Keratinocyte (primary cell): ENCODE measurements around the gene RAB1B. TPM values are rescaled to one million over a fixed set of nuclear protein-coding genes. Genes with fewer than 3 reads are reported as not detected.

Source experiments
- DNase-seq: peaks from one replicate; pipeline ENCODE4 v3.0.0-alpha.2; 2011; ENCODE audit warnings: low read depth, missing footprints, low spot score
- FAIRE-seq: peaks from 2 replicates; lab custom pipeline; 2011; peaks lifted over from hg19 to GRCh38; lab: Jason Lieb, UNC
- H2AFZ ChIP-seq: 2 replicates; pipeline ENCODE4 v1.6.0; 2012; ENCODE audit warnings: low read length, control low read depth, inconsistent platforms; ENCODE audit not compliant: control insufficient read depth
- H3K27ac ChIP-seq: 2 replicates; pipeline ENCODE4 v1.5.1; 2011; ENCODE audit warnings: low read length; ENCODE audit not compliant: control insufficient read depth, insufficient read depth
- H3K27me3 ChIP-seq: 3 replicates; pipeline ENCODE4 v1.6.0; 2011; ENCODE audit warnings: low read length; ENCODE audit not compliant: control insufficient read depth, insufficient read depth; ENCODE audit errors: extremely low read depth
- H3K36me3 ChIP-seq, 2 experiments: 2 replicates in 1 of 2; 3 replicates in 1 of 2; pipeline ENCODE4 v1.5.1; 2011; ENCODE audit warnings: low read length in 2 of 2, mild to moderate bottlenecking in 1 of 2; ENCODE audit not compliant: control insufficient read depth in 2 of 2, insufficient read depth in 2 of 2; ENCODE audit errors: extremely low read depth in 1 of 2
- H3K4me1 ChIP-seq: 3 replicates; pipeline ENCODE4 v1.5.1; 2011; ENCODE audit warnings: low read length; ENCODE audit not compliant: control insufficient read depth, insufficient read depth; ENCODE audit errors: extremely low read depth
- H3K4me2 ChIP-seq: 3 replicates; pipeline ENCODE4 v1.6.0; 2011; ENCODE audit warnings: low read depth, low read length; ENCODE audit not compliant: control insufficient read depth, insufficient read depth; ENCODE audit errors: extremely low read depth
- H3K4me3 ChIP-seq, 3 experiments: fragments of 200-600 bp in 1 of 3; sonication (generic) in 1 of 3; 2 replicates in 2 of 3; 3 replicates in 1 of 3; pipeline ENCODE4 v1.5.1; 2011 to 2016; ENCODE audit warnings: low read length in 3 of 3, mild to moderate bottlenecking in 3 of 3, control low read depth in 2 of 3, inconsistent platforms in 1 of 3, low read depth in 1 of 3, mixed read lengths in 1 of 3, mixed run types in 1 of 3, moderate library complexity in 1 of 3; ENCODE audit not compliant: control insufficient read depth in 2 of 3, insufficient read depth in 2 of 3; ENCODE audit errors: extremely low read depth in 1 of 3
- H3K79me2 ChIP-seq: 2 replicates; pipeline ENCODE4 v1.6.0; 2012; ENCODE audit warnings: low read length; ENCODE audit not compliant: control insufficient read depth, insufficient read depth
- H3K9ac ChIP-seq: 3 replicates; pipeline ENCODE4 v1.6.0; 2011; ENCODE audit warnings: low read length; ENCODE audit not compliant: control insufficient read depth, insufficient read depth; ENCODE audit errors: extremely low read depth
- H3K9me1 ChIP-seq: 3 replicates; pipeline ENCODE4 v1.6.0; 2011; ENCODE audit warnings: low read length; ENCODE audit not compliant: control insufficient read depth, insufficient read depth; ENCODE audit errors: extremely low read depth
- H3K9me3 ChIP-seq: 2 replicates; pipeline ENCODE4 v1.5.1; 2012; ENCODE audit warnings: low read depth, low read length; ENCODE audit not compliant: control insufficient read depth
- H4K20me1 ChIP-seq: 3 replicates; pipeline ENCODE4 v1.6.0; 2011; ENCODE audit warnings: low read length; ENCODE audit not compliant: control insufficient read depth, insufficient read depth; ENCODE audit errors: extremely low read depth
- EZH2 ChIP-seq: IDR thresholded peaks from one replicate; pipeline ENCODE4 v1.6.1; 2012; ENCODE audit warnings: inconsistent platforms, mild to moderate bottlenecking, low read length, moderate library complexity
- dilution Hi-C: fragments of 300-500 bp; cut with MboI; formaldehyde crosslinking; loops from one replicate; pipeline ENCODE4 v1.7.0; 2020; ENCODE audit warnings: low sequenced_read_pairs; ENCODE audit not compliant: extremely low pct_ligation_motif_present
- polyA minus RNA-seq, 3 experiments: library from RNA; depleted of rRNA, polyadenylated mRNA; stranded (reverse); fragments of >200 nt; gene quantifications; 1 replicate in 1 of 3; 2 replicates in 1 of 3; 3 replicates in 1 of 3; pipeline ENCODE4 v1.2.3, GENCODE V29; 2011
- polyA plus RNA-seq, 5 experiments: library from polyadenylated mRNA; depleted of rRNA in 3 of 5; stranded (reverse) in 3 of 5; stranded (forward) in 1 of 5; unstranded in 1 of 5; fragments of >200 nt; gene quantifications; 1 replicate in 1 of 5; 2 replicates in 3 of 5; 3 replicates in 1 of 5; pipeline versions ENCODE4 v1.2.1 to v1.2.3, GENCODE V29; 2011 to 2012; ENCODE audit warnings: missing spikeins in 2 of 5, low read depth in 1 of 5, low replicate concordance in 1 of 5
- TF ChIP-seq, protein P1 (sequence below), 3 experiments: IDR thresholded peaks in 1 of 3; conservative IDR thresholded peaks in 1 of 3; optimal IDR thresholded peaks in 1 of 3; 2 replicates in 2 of 3; 3 replicates in 1 of 3; pipeline versions ENCODE3 to v1.5.1; 2011; ENCODE audit warnings: low read length in 3 of 3, mild to moderate bottlenecking in 3 of 3, moderate library complexity in 2 of 3, control low read depth in 1 of 3, inconsistent platforms in 1 of 3; ENCODE audit not compliant: insufficient read depth in 2 of 3; ENCODE audit errors: extremely low read depth in 1 of 3

Gene RAB1B
- 133 to 213 TPM (median 187 TPM) in 3 replicates for polyA plus RNA-seq
- polyA plus RNA-seq (2011; ENCODE audit: low read depth) = 32.5 TPM
- 168 and 252 TPM in 2 replicates for polyA plus RNA-seq (2011; cell fraction: cytosol; rRNA removed)
- polyA plus RNA-seq (2011; cell fraction: nucleus; rRNA removed) = 97.2 and 127 TPM in 2 replicates
- 124 and 188 TPM in 2 replicates for polyA plus RNA-seq (2012; ENCODE audit: low replicate concordance)
- polyA minus RNA-seq = 180 to 340 TPM (median 274 TPM) in 3 replicates
- 317 TPM for polyA minus RNA-seq (2011; cell fraction: cytosol; rRNA and poly(A)+ RNA removed)
- polyA minus RNA-seq (2011; cell fraction: nucleus; rRNA and poly(A)+ RNA removed) = 40.3 and 43.4 TPM in 2 replicates

DNA sequence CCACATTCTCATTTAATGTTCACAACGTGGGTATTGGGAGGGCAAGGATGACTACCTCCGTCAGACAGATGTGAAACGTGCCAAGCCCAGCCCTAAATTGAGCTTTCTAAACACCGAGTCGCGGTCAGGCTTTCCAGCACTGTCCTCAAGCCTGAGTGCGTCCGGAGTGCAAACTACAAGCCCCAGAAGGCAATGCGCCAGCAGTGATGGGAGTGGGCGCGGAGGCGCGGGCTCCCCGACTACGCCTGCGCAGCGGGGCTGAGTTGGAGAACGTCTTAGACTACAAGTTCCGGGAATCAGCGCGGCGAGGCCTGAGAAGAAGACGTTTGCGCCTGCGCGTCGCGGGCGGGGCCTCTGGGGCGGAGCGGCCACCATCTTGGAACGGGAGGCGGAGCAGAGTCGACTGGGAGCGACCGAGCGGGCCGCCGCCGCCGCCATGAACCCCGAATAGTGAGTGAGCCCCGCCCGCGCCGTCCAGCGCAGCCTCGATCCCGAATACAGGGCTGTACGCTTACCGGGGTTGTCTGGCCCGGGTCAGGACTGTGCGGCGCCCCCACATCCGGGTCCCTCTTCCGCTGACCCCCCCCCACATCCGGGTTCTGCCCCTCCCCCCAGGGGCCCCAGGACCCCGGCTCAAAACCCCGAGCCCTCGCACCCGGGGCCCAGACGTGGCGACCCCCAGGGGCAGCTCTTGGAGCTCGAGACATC lies at the start of gene RAB1B:
RAB1B (plus strand) TSS at position 396 of the 708 bp plus-strand sequence; CDS start at position 437, 41 bp downstream.
- Histone ChIP-seq H4K20me1 (peaks cover 10% of the 10 kb centered on the region), H3K79me2 (peaks cover 32% of the 10 kb centered on the region), H3K27me3 (no peaks in the 10 kb centered on the region), H3K4me2 (peak within 1 kb of the TSS; percentile 99), H3K9me1 (no peaks in the 10 kb centered on the region), H2AFZ (peak within 1 kb of the TSS; percentile 90), H3K9ac (peak within 1 kb of the TSS; percentile 88), H3K27ac (peak within 1 kb of the TSS; percentile 87), H3K4me3 (peak within 1 kb of the TSS; percentile 85 to 93 (median 91)), H3K36me3 (peaks cover 35 to 43% of the 10 kb centered on the region in 2 experiments), H3K9me3 (no peaks in the 10 kb centered on the region), H3K4me1 (peaks cover 9% of the 10 kb centered on the region)
- dilution Hi-C loops = no loop called here
- DNase-seq (peak; percentile 96), FAIRE-seq (peak; percentile 58)
- no peak for TF ChIP-seq EZH2
- TF ChIP-seq, protein P1, sequence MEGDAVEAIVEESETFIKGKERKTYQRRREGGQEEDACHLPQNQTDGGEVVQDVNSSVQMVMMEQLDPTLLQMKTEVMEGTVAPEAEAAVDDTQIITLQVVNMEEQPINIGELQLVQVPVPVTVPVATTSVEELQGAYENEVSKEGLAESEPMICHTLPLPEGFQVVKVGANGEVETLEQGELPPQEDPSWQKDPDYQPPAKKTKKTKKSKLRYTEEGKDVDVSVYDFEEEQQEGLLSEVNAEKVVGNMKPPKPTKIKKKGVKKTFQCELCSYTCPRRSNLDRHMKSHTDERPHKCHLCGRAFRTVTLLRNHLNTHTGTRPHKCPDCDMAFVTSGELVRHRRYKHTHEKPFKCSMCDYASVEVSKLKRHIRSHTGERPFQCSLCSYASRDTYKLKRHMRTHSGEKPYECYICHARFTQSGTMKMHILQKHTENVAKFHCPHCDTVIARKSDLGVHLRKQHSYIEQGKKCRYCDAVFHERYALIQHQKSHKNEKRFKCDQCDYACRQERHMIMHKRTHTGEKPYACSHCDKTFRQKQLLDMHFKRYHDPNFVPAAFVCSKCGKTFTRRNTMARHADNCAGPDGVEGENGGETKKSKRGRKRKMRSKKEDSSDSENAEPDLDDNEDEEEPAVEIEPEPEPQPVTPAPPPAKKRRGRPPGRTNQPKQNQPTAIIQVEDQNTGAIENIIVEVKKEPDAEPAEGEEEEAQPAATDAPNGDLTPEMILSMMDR (optimal IDR thresholded peaks at IDR 0.05 in 1 of 3, IDR thresholded peaks at IDR 0.05 in 1 of 3, conservative IDR thresholded peaks at IDR 0.05 in 1 of 3; ENCODE audit: extremely low read depth in 1 of 3, insufficient read depth in 2 of 3, low read length in 3 of 3) = no peak

DNA sequence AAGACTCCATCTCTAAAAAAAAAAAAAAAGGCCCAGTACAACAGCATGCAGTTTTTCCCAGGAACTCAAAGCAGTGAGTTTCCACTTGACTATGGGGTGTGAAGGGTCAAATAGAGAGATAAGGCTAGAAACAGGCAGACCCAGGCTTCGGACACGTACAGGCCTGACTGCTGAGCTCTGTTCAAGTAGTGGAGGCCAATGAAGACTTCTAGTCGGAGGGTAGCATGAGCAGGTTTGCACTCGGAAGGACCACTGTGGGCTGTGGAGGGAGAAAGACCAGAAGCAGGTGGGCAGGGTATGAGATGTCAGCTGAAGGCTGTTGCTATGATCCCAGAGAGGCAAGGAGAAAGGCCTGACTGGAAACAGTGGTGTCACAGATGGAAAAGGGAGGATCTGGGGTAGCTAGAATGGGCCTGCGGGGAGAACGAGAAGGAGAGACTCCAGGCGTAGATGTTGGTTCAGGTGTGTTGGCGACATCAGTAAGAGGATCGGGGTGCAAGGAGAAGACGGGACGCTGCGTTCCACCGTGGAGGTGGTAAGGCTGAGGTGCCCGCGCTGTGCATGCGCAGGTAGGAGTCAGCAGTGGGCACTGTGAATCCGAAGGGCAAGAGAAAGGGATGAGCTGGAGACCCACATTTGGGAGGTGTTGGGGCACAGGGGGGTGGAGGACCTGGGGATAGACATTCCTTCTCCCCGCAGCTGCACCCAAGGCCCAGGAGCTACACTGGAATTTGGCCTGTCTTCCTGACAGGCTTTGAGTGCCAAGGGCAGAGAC lies 49.4 kb upstream of the RAB1B start:
- Histone ChIP-seq H4K20me1 (no peaks in the 10 kb centered on the region), H2AFZ (no peak overlapping the region), H3K4me1 (no peaks in the 10 kb centered on the region), H3K9me1 (no peaks in the 10 kb centered on the region), H3K4me3 (no peak overlapping the region), H3K27me3 (no peaks in the 10 kb centered on the region), H3K36me3 (peaks cover 25% of the 10 kb centered on the region in 2 experiments), H3K9ac (no peak overlapping the region), H3K4me2 (no peak overlapping the region), H3K27ac (no peak overlapping the region), H3K79me2 (no peaks in the 10 kb centered on the region), H3K9me3 (no peaks in the 10 kb centered on the region)
- no peak for FAIRE-seq
- DNase-seq = no peak
- TF ChIP-seq, protein P1 (optimal IDR thresholded peaks at IDR 0.05 in 1 of 3, IDR thresholded peaks at IDR 0.05 in 1 of 3, conservative IDR thresholded peaks at IDR 0.05 in 1 of 3; ENCODE audit: extremely low read depth in 1 of 3, insufficient read depth in 2 of 3, low read length in 3 of 3) = no peak
- no peak for TF ChIP-seq EZH2
- dilution Hi-C loops = no loop called here
